ENCODE results near the gene MPC1. TPM values are rescaled to one million over a fixed set of nuclear protein-coding genes. Genes with fewer than 3 reads are reported as not detected.

The MPC1 gene
- total RNA-seq, 5 donors from 2014 or later (not counting 1 experiment from before 2014, with no cell fraction given): 23.8 to 31.2 (median 27.5) TPM

DNA sequence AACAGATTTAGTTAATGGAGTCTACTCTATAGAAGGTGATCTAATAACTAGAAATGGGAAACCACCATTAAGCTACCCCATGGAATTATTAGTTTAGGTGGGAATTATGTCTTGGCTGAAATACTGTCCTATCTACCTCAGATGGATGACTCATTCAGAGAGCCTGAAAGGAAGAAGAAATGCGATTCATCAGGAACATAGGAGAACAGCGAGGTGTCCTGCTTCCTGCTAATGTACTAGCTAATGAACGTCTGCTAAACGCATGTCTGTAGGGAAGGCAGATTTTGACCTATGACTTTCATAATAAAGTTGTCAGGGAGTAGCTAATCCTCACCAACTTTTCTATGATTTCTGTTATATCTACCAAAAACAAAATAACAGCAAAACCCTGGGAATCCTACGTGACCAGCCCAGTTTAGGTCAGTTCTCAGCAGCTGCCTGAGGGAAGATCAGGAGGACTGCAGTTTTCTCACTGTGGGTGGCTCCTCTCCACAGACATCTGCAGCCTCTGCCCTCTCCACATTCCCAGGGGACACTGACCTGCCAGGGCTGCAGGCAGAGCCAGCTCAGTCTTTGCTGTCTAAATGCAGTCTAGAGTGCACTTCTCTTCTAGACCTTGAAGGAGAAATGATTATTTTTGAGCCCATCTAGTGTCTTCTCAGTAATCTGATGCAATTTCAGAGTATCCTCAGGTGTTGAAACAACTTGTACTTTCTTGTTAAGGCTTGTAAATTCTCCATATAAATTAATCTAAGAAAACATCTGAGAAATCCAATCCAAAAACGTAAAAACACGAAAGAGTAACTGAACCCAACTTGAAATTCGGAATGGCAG lies 22.3 kb downstream of the MPC1 start:
- Histone ChIP-seq H3K4me3 (ENCODE audit: control insufficient read depth in 1 of 2, extremely low read depth in 1 of 2, low read length in 1 of 2) (no peak overlapping the region), H3K27ac (ENCODE audit: low read length) (no peak overlapping the region), H3K27me3 (replicated peaks in 1 of 2; ENCODE audit: control insufficient read depth in 2 of 2, extremely low read depth in 1 of 2, insufficient read depth in 2 of 2, low read length in 1 of 2) (peaks cover 0 to 3% of the 10 kb centered on the region in 2 experiments), H3K36me3 (ENCODE audit: control insufficient read depth in 2 of 2, extremely low read depth in 1 of 2, insufficient read depth in 1 of 2, low read length in 1 of 2) (peaks cover 2 to 19% of the 10 kb centered on the region in 2 donors), H3K4me1 (ENCODE audit: control insufficient read depth in 1 of 2, extremely low read depth in 1 of 2, insufficient read depth in 2 of 2, low read length in 2 of 2) (no peaks in the 10 kb centered on the region), H3K9me3 (no peaks in the 10 kb centered on the region)
- CTCF ChIA-PET: interaction anchor here in 1 of 2 donors (1.0 kb wide), 1 partner anchor 25 kb away, joined by 3 read pairs; no protein-coding TSS in a partner anchor
- peaks cover 0 to 7% (median 6%) of the 10 kb centered on the region in 3 donors for H3K9me3 Mint-ChIP-seq
- no peaks in the 10 kb centered on the region for H3K4me1 Mint-ChIP-seq
- no peak overlapping the region for H3K27ac Mint-ChIP-seq
- peaks cover 20% of the 10 kb centered on the region for H3K36me3 Mint-ChIP-seq
- peaks cover 16 to 20% of the 10 kb centered on the region in 2 donors for H3K27me3 Mint-ChIP-seq
- no peak for ATAC-seq (replicated peaks in 1 of 4)
- POLR2A ChIA-PET: no interaction called here
- no peak for DNase-seq
- no peak overlapping the region for H3K4me3 Mint-ChIP-seq
- 92% methylated on average over 1 of the region's 8 CpGs for WGBS (ENCODE audit: insufficient coverage)

DNA sequence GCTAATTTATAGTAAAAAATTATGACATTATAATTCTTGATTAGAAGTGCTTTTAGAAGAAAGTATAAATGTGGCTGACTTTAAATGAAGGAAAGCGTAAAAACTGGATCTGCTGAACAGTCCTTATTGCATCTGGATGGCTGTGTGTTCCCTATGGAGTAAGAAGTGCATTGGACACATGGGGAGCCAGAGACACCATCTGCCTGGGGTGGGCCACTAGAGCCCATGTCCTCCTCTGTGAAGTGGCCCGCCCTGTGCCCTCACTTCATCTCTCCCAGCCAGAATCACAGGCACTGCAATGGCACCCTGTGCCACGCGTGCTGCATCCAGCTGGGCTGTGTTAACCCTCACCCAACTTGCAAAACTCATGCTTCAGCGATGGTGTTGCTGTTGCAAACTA lies 27.2 kb downstream of the MPC1 start:
- Histone ChIP-seq H3K27ac (ENCODE audit: low read length) (no peak overlapping the region), H3K27me3 (replicated peaks in 1 of 2; ENCODE audit: control insufficient read depth in 2 of 2, extremely low read depth in 1 of 2, insufficient read depth in 2 of 2, low read length in 1 of 2) (peaks cover 0 to 14% of the 10 kb centered on the region in 2 experiments), H3K36me3 (ENCODE audit: control insufficient read depth in 2 of 2, extremely low read depth in 1 of 2, insufficient read depth in 1 of 2, low read length in 1 of 2) (no peaks in the 10 kb centered on the region), H3K4me1 (ENCODE audit: control insufficient read depth in 1 of 2, extremely low read depth in 1 of 2, insufficient read depth in 2 of 2, low read length in 2 of 2) (no peaks in the 10 kb centered on the region), H3K9me3 (no peaks in the 10 kb centered on the region), H3K4me3 (ENCODE audit: control insufficient read depth in 1 of 2, extremely low read depth in 1 of 2, low read length in 1 of 2) (no peak overlapping the region)
- CTCF ChIA-PET: interaction anchor here in 1 of 2 donors (1.1 kb wide), 1 partner anchor 26 kb away, joined by 5 read pairs; no protein-coding TSS in a partner anchor
- H3K4me3 Mint-ChIP-seq: no peak overlapping the region
- WGBS (ENCODE audit: insufficient coverage): 94% methylated on average over 3 of the region's 5 CpGs
- no peak for ATAC-seq (replicated peaks in 1 of 4)
- no peak overlapping the region for H3K27ac Mint-ChIP-seq
- H3K36me3 Mint-ChIP-seq: no peaks in the 10 kb centered on the region
- POLR2A ChIA-PET: no interaction called here
- no peak for DNase-seq
- H3K9me3 Mint-ChIP-seq: peaks cover 6 to 14% (median 12%) of the 10 kb centered on the region in 3 donors
- H3K27me3 Mint-ChIP-seq: peaks cover 20 to 27% of the 10 kb centered on the region in 2 donors
- no peaks in the 10 kb centered on the region for H3K4me1 Mint-ChIP-seq

DNA sequence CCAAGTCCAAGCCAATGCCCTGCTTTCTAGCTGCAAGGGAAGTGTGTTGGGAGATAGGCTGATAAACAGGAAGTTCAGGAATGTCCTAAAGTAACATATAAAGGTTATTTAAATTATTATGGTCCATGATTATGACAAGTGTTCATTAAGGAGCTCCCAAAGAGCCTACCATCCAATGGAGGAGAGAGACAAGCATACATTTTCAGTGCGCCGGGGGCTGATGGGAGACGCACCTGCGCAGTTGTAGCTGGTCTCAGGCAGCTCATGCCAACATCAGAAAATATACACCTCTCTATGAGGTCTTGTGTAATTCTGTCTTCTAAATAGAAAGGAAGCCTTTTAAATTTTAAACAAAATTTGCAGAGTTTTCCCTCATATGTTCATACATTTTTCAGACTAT lies 27.8 kb downstream of the MPC1 start:
- no peaks in the 10 kb centered on the region for H3K36me3 Mint-ChIP-seq
- POLR2A ChIA-PET: interaction anchor here in 1 of 2 donors (0.6 to 0.7 kb wide), 2 partner anchors 49 to 491 kb away, joined by 3 to 4 read pairs; no protein-coding TSS in a partner anchor
- H3K27me3 Mint-ChIP-seq: peaks cover 20 to 27% of the 10 kb centered on the region in 2 donors

DNA sequence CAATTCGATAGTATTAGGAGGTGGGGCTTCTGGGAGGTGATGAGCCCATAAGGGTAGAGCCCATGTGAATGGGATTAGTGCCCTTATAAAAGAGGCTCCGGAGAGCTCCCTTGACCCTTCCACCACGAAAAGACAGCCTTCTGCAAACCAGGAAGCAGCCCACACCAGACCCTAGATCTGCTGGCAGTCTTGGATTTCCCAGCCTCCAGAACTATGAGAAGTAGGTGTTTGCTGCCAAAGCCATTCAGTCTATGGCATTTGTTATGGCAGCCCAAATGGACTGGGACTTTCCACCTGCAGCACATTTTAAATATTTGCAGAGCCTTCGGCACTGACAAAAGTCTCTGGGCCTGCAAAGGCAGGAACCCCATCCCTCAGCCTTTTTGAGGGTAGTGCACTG lies 28.6 kb downstream of the MPC1 start:
- no peak overlapping the region for H3K4me3 Mint-ChIP-seq
- DNase-seq (no peak), ATAC-seq (replicated peaks in 1 of 4) (no peak)
- H3K36me3 Mint-ChIP-seq: no peaks in the 10 kb centered on the region
- no peaks in the 10 kb centered on the region for H3K4me1 Mint-ChIP-seq
- H3K27ac Mint-ChIP-seq: no peak overlapping the region
- H3K9me3 Mint-ChIP-seq: peaks cover 10 to 26% (median 24%) of the 10 kb centered on the region in 3 donors
- peaks cover 20 to 22% of the 10 kb centered on the region in 2 donors for H3K27me3 Mint-ChIP-seq
- no peak overlapping the region for H3K4me3 ChIP-seq (ENCODE audit: control insufficient read depth in 1 of 2, extremely low read depth in 1 of 2, low read length in 1 of 2)
- H3K36me3 ChIP-seq (ENCODE audit: control insufficient read depth in 2 of 2, extremely low read depth in 1 of 2, insufficient read depth in 1 of 2, low read length in 1 of 2): no peaks in the 10 kb centered on the region
- H3K27ac ChIP-seq (ENCODE audit: low read length): no peak overlapping the region
- WGBS (ENCODE audit: insufficient coverage): 100% methylated on average over 1 of the region's 4 CpGs
- no peaks in the 10 kb centered on the region for H3K9me3 ChIP-seq
- peaks cover 0 to 14% of the 10 kb centered on the region in 2 experiments for H3K27me3 ChIP-seq (replicated peaks in 1 of 2; ENCODE audit: control insufficient read depth in 2 of 2, extremely low read depth in 1 of 2, insufficient read depth in 2 of 2, low read length in 1 of 2)
- H3K4me1 ChIP-seq (ENCODE audit: control insufficient read depth in 1 of 2, extremely low read depth in 1 of 2, insufficient read depth in 2 of 2, low read length in 2 of 2): no peaks in the 10 kb centered on the region
- CTCF ChIA-PET: interaction anchor here (0.6 kb wide), 2 partner anchors 9 to 532 kb away, joined by 4 to 6 read pairs; no protein-coding TSS in a partner anchor
- POLR2A ChIA-PET: no interaction called here

More for the DNA sequence above, 27.8 kb downstream of the MPC1 start:
- no peak overlapping the region for H3K27ac Mint-ChIP-seq
- Histone ChIP-seq H3K4me1 (ENCODE audit: control insufficient read depth in 1 of 2, extremely low read depth in 1 of 2, insufficient read depth in 2 of 2, low read length in 2 of 2) (no peaks in the 10 kb centered on the region), H3K4me3 (ENCODE audit: control insufficient read depth in 1 of 2, extremely low read depth in 1 of 2, low read length in 1 of 2) (no peak overlapping the region), H3K27me3 (replicated peaks in 1 of 2; ENCODE audit: control insufficient read depth in 2 of 2, extremely low read depth in 1 of 2, insufficient read depth in 2 of 2, low read length in 1 of 2) (peaks cover 0 to 14% of the 10 kb centered on the region in 2 experiments), H3K9me3 (no peaks in the 10 kb centered on the region), H3K27ac (ENCODE audit: low read length) (no peak overlapping the region), H3K36me3 (ENCODE audit: control insufficient read depth in 2 of 2, extremely low read depth in 1 of 2, insufficient read depth in 1 of 2, low read length in 1 of 2) (no peaks in the 10 kb centered on the region)
- peaks cover 6 to 18% (median 18%) of the 10 kb centered on the region in 3 donors for H3K9me3 Mint-ChIP-seq
- ATAC-seq (replicated peaks in 1 of 4): no peak
- CTCF ChIA-PET: interaction anchor here in 1 of 2 donors (1.1 kb wide), 1 partner anchor 26 kb away, joined by 5 read pairs; no protein-coding TSS in a partner anchor
- no peaks in the 10 kb centered on the region for H3K4me1 Mint-ChIP-seq
- no CpG with 5 or more reads among the region's 4 CpGs for WGBS (ENCODE audit: insufficient coverage)
- no peak overlapping the region for H3K4me3 Mint-ChIP-seq
- DNase-seq: no peak

DNA sequence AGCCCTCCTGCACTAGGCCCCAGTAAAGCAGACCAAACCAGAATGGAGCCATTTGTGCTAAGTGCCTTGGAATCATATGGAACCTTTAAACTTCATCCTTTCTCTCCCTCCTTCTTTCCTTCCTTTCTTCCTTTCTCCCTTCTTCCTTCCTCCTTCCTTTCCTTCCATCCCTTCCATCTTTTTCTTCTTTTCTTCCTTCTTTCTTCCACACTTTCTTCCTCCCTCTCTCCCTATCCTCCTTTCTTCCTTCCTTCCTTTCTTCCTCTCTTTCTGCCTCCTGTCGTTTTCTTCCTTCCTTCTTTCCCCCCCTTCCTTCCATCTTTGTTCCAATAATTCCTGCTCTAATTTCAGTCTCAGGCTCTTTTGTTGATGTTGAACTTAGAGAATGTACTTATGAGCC lies 29.2 kb downstream of the MPC1 start:
- H3K27ac ChIP-seq (ENCODE audit: low read length): no peak overlapping the region
- H3K27me3 ChIP-seq (replicated peaks in 1 of 2; ENCODE audit: control insufficient read depth in 2 of 2, extremely low read depth in 1 of 2, insufficient read depth in 2 of 2, low read length in 1 of 2): peaks cover 0 to 14% of the 10 kb centered on the region in 2 experiments
- ChIA-PET POLR2A (no interaction called here), CTCF (interaction anchor here (0.6 kb wide), 2 partner anchors 8 to 533 kb away, joined by 4 to 6 read pairs; no protein-coding TSS in a partner anchor)
- H3K4me1 ChIP-seq (ENCODE audit: control insufficient read depth in 1 of 2, extremely low read depth in 1 of 2, insufficient read depth in 2 of 2, low read length in 2 of 2): no peaks in the 10 kb centered on the region
- H3K9me3 Mint-ChIP-seq: peaks cover 10 to 27% (median 23%) of the 10 kb centered on the region in 3 donors
- no peaks in the 10 kb centered on the region for H3K36me3 ChIP-seq (ENCODE audit: control insufficient read depth in 2 of 2, extremely low read depth in 1 of 2, insufficient read depth in 1 of 2, low read length in 1 of 2)
- no CpG with 5 or more reads among the region's 1 CpG for WGBS (ENCODE audit: insufficient coverage)
- peaks cover 18 to 20% of the 10 kb centered on the region in 2 donors for H3K27me3 Mint-ChIP-seq
- H3K36me3 Mint-ChIP-seq: no peaks in the 10 kb centered on the region
- H3K4me3 Mint-ChIP-seq: no peak overlapping the region
- DNase-seq (no peak), ATAC-seq (replicated peaks in 1 of 4) (no peak)
- H3K4me3 ChIP-seq (ENCODE audit: control insufficient read depth in 1 of 2, extremely low read depth in 1 of 2, low read length in 1 of 2): no peak overlapping the region
- H3K27ac Mint-ChIP-seq: peak overlapping the region in 1 of 2 donors; percentile 23
- no peaks in the 10 kb centered on the region for H3K4me1 Mint-ChIP-seq
- no peaks in the 10 kb centered on the region for H3K9me3 ChIP-seq

DNA sequence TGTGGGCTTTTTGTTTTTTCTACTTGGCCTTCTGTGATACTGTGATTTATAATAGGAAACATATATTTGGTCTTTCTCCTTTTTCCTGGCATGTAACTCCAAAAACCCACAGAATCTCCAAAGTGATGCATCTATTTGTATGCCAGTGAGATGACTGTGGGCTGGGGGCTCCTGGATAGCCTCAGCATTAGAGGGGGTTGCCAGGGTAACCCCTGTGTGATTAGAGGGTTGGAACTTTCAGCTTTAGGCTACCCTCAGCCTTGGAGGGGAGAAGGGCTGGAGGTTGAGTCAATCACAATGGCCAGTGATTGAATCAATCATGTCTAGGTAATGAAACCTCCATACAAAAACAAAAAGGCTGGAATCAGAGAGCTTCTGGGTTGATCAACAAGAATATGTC lies 29.8 kb downstream of the MPC1 start:
- no peak overlapping the region for H3K4me3 Mint-ChIP-seq
- H3K4me1 ChIP-seq (ENCODE audit: control insufficient read depth in 1 of 2, extremely low read depth in 1 of 2, insufficient read depth in 2 of 2, low read length in 2 of 2): no peaks in the 10 kb centered on the region
- H3K27ac ChIP-seq (ENCODE audit: low read length): no peak overlapping the region
- ATAC-seq (replicated peaks in 1 of 4) (no peak), DNase-seq (no peak)
- no peak overlapping the region for H3K27ac Mint-ChIP-seq
- no peaks in the 10 kb centered on the region for H3K36me3 ChIP-seq (ENCODE audit: control insufficient read depth in 2 of 2, extremely low read depth in 1 of 2, insufficient read depth in 1 of 2, low read length in 1 of 2)
- peaks cover 4 to 27% (median 17%) of the 10 kb centered on the region in 3 donors for H3K9me3 Mint-ChIP-seq
- H3K4me1 Mint-ChIP-seq: no peaks in the 10 kb centered on the region
- H3K27me3 ChIP-seq (replicated peaks in 1 of 2; ENCODE audit: control insufficient read depth in 2 of 2, extremely low read depth in 1 of 2, insufficient read depth in 2 of 2, low read length in 1 of 2): peaks cover 0 to 14% of the 10 kb centered on the region in 2 experiments
- H3K9me3 ChIP-seq: no peaks in the 10 kb centered on the region
- POLR2A ChIA-PET: no interaction called here
- CTCF ChIA-PET: no interaction called here
- H3K4me3 ChIP-seq (ENCODE audit: control insufficient read depth in 1 of 2, extremely low read depth in 1 of 2, low read length in 1 of 2): no peak overlapping the region
- no peaks in the 10 kb centered on the region for H3K36me3 Mint-ChIP-seq
- H3K27me3 Mint-ChIP-seq: peaks cover 12 to 15% of the 10 kb centered on the region in 2 donors
